ENCODE measurements around the gene DAPK1.

DAPK1 gene

GRCh38 chr9:87579781-87580541 is 82.3 kb downstream of the DAPK1 start:
- DNase-seq (ENCODE audit: insufficient read length, low spot score) (no peak), FAIRE-seq (no peak)
- TF ChIP-seq POLR2AphosphoS5 (IDR thresholded peaks at IDR 0.05; ENCODE audit: low read depth, low read length), result no peak
- peak; percentile 29; the same call in 1 of the 2 replicates for TF ChIP-seq SPI1 (IDR thresholded peaks at IDR 0.05; ENCODE audit: low read depth, low read length)
- TF ChIP-seq POLR2A (IDR thresholded peaks at IDR 0.05; ENCODE audit: low read depth, low read length), result no peak

DNA sequence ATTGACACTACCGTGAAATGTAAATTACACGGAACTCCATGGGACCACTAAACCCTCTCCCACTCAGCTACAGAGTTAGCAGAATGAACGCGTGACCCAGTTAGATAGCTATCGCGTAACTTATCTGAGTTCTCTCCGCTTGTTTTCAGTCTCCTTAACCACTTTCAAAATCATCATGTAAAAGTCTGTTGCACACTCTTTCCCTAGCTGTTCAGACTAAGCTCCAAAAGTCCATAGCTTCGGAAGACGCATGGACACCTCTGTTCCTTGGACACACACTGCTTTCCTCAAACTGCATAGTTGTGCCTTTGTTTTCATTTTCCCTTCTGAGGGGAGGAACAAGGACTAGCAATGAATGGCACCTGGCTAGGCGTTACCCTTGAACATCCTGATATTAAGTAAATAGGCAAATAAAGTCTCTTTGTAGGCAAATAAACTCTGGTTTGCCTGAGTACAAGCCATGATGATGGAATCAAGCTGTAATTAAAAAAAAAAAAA is 83.3 kb downstream of the DAPK1 start:
- TF ChIP-seq POLR2AphosphoS5 (IDR thresholded peaks at IDR 0.05; ENCODE audit: low read depth, low read length) (no peak), PAX5 (IDR thresholded peaks at IDR 0.05; ENCODE audit: insufficient read depth, low read length, severe bottlenecking) (no peak), TAF1 (IDR thresholded peaks at IDR 0.05; ENCODE audit: low read depth, low read length) (no peak), POLR2A (IDR thresholded peaks at IDR 0.05; ENCODE audit: low read depth, low read length) (no peak), SPI1 (IDR thresholded peaks at IDR 0.05; ENCODE audit: low read depth, low read length) (no peak)
- DNase-seq (ENCODE audit: insufficient read length, low spot score) (no peak), FAIRE-seq (no peak)

- DNase-seq (ENCODE audit: insufficient read length, low spot score), result no peak
- FAIRE-seq, result no peak
- no peak for TF ChIP-seq POLR2AphosphoS5 (IDR thresholded peaks at IDR 0.05; ENCODE audit: low read depth, low read length)
- TF ChIP-seq PAX5 (IDR thresholded peaks at IDR 0.05; ENCODE audit: insufficient read depth, low read length, severe bottlenecking), result no peak
- TF ChIP-seq POLR2A (IDR thresholded peaks at IDR 0.05; ENCODE audit: low read depth, low read length), result no peak
- no peak for TF ChIP-seq POU2F2 (IDR thresholded peaks at IDR 0.05; ENCODE audit: low read depth, low read length)
- no peak for TF ChIP-seq TAF1 (IDR thresholded peaks at IDR 0.05; ENCODE audit: low read depth, low read length)
- TF ChIP-seq SPI1 (IDR thresholded peaks at IDR 0.05; ENCODE audit: low read depth, low read length), result no peak
Measured at GRCh38 chr9:87581513-87581912, 83.8 kb downstream of the DAPK1 start.

DNA sequence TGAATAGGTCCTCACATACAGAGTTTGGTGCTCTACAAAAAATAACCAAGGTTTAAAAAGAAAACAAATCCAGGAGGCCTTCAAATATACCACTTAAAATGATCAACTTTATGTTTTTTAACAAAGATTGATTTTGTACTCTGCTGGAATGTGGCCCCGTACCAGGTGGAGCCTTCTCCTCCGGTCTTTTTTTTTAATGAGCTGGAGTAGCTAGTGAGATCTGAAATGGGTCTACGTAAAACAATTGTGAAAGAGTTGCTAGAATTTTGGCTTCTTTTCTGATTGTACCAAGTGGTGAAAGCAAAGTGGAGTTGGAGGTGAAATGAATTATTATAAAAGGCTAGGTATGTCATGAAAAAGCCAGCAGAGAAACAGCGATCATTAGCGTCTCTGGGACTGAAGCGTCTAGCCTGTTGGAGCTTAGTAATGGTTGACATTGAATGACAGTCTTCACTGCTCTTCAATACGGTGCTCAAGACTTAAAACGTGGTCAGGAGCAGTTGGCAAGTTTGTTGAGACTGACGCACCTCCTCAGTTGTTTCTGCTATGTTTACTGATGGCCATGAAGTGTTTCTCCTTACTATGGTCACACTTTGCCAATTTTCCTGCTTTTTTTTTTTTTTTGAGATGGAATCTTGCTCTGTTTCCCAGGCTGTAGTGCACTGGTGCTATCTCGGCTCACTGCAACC is 84.4 kb downstream of the DAPK1 start:
- DNase-seq (ENCODE audit: insufficient read length, low spot score) (no peak), FAIRE-seq (no peak)
- TF ChIP-seq POLR2A (IDR thresholded peaks at IDR 0.05; ENCODE audit: low read depth, low read length), result no peak
- no peak for TF ChIP-seq TAF1 (IDR thresholded peaks at IDR 0.05; ENCODE audit: low read depth, low read length)
- TF ChIP-seq SPI1 (IDR thresholded peaks at IDR 0.05; ENCODE audit: low read depth, low read length), result no peak
- no peak for TF ChIP-seq PAX5 (IDR thresholded peaks at IDR 0.05; ENCODE audit: insufficient read depth, low read length, severe bottlenecking)
- TF ChIP-seq POU2F2 (IDR thresholded peaks at IDR 0.05; ENCODE audit: low read depth, low read length), result no peak
- no peak for TF ChIP-seq POLR2AphosphoS5 (IDR thresholded peaks at IDR 0.05; ENCODE audit: low read depth, low read length)

GRCh38 chr9:87584326-87584725 is 86.7 kb downstream of the DAPK1 start:
- TF ChIP-seq POU2F2 (IDR thresholded peaks at IDR 0.05; ENCODE audit: low read depth, low read length) (no peak), POLR2A (IDR thresholded peaks at IDR 0.05; ENCODE audit: low read depth, low read length) (no peak), PAX5 (IDR thresholded peaks at IDR 0.05; ENCODE audit: insufficient read depth, low read length, severe bottlenecking) (no peak), TAF1 (IDR thresholded peaks at IDR 0.05; ENCODE audit: low read depth, low read length) (no peak), POLR2AphosphoS5 (IDR thresholded peaks at IDR 0.05; ENCODE audit: low read depth, low read length) (no peak), SPI1 (IDR thresholded peaks at IDR 0.05; ENCODE audit: low read depth, low read length) (no peak)

DNA sequence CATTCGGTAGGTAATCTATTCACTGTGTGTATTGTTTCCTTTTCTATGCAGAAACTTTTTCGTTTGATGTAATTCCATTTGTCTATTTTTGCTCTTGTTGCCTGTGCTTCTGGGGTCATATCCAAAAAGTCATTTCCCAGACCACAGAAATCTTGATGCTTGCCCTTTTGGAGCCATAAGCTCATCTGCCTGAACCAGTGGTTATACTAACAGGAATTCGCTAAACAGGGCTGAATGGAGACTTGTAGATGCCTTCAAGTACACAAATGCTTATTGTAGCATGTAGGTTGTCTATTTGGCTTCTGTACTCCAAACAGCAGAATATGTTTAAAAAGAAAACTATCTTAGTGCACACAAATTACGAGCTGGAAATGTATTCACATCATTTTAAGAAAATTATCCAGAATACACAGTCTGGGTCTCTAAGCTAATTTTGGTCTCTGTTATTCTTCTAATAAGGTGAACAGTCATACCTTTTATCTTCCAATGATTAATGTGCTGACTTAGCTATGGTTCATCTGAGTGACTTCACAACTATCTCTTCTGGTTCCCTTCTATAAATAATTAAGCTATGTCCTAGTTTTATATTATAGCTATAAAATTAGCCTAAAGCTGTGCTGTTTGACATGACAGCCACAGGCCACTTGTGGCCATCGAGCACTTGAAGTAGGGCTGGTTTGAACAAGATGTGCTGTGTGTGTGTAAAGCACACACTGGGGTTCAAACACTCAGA is 87.6 kb downstream of the DAPK1 start:
- TF ChIP-seq POLR2AphosphoS5 (IDR thresholded peaks at IDR 0.05; ENCODE audit: low read depth, low read length), result no peak
- TF ChIP-seq POLR2A (IDR thresholded peaks at IDR 0.05; ENCODE audit: low read depth, low read length), result no peak
- TF ChIP-seq SPI1 (IDR thresholded peaks at IDR 0.05; ENCODE audit: low read depth, low read length), result no peak
- no peak for TF ChIP-seq PAX5 (IDR thresholded peaks at IDR 0.05; ENCODE audit: insufficient read depth, low read length, severe bottlenecking)
- no peak for FAIRE-seq

More at GRCh38 chr9:87584326-87584725, 86.7 kb downstream of the DAPK1 start:
- FAIRE-seq (no peak), DNase-seq (ENCODE audit: insufficient read length, low spot score) (no peak)

DNA sequence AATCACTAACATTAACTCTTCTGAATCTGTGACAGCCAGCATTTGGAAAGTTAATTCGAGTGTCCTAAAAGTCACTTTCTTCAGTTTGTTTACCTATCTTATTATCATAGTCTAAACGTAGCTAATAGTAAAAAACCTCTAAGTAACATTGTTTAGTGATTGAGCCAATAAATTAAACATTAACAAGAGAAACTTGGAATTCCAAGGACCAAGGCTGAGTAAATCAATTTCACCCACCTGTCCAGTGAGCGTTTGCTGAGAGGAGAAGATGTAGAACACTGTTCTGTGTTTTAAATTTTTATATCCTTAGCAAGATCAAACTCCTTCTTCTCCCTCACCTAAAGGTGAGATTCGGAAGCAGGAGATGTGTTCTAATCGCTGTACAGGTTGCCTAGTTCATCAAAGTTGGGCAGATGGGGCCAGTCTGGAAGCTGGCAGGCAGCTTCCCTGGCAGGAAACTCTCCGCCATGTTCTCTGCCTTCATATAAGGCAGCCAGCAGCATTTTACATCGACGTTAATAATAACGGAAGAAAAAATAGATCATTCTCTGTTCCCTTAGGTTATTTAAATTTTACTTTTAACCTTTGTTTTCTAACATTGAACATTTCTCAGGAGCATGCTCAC is 89.2 kb downstream of the DAPK1 start:
- no peak for FAIRE-seq
- no peak for DNase-seq (ENCODE audit: insufficient read length, low spot score)

More for the DNA sequence above, 87.6 kb downstream of the DAPK1 start:
- no peak for DNase-seq (ENCODE audit: insufficient read length, low spot score)

DNA sequence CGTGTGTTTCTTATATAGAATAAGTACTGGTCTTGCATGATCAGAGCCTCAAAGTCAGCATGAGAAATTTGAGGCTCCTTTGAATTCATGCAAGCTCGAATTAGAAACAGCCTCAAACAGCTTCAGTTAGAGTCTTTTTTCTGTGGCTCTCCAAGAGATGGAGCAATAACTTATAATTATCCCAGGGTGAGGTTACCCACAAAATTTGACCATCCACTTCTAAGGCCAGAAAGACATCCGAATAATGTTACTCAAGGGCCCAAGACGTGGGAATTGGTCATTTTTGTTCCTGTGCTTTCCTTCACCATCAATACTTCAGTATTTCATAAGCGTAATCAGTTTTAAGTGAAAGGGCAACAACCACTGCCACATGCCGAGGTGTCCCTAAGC is 89.7 kb downstream of the DAPK1 start:
- DNase-seq (ENCODE audit: insufficient read length, low spot score) (no peak), FAIRE-seq (no peak)
- TF ChIP-seq TAF1 (IDR thresholded peaks at IDR 0.05; ENCODE audit: low read depth, low read length), result no peak
- TF ChIP-seq POLR2A (IDR thresholded peaks at IDR 0.05; ENCODE audit: low read depth, low read length), result no peak
- no peak for TF ChIP-seq POU2F2 (IDR thresholded peaks at IDR 0.05; ENCODE audit: low read depth, low read length)
- TF ChIP-seq SPI1 (IDR thresholded peaks at IDR 0.05; ENCODE audit: low read depth, low read length), result no peak
- no peak for TF ChIP-seq POLR2AphosphoS5 (IDR thresholded peaks at IDR 0.05; ENCODE audit: low read depth, low read length)

More for the DNA sequence above, 89.2 kb downstream of the DAPK1 start:
- TF ChIP-seq POLR2AphosphoS5 (IDR thresholded peaks at IDR 0.05; ENCODE audit: low read depth, low read length) (no peak), POU2F2 (IDR thresholded peaks at IDR 0.05; ENCODE audit: low read depth, low read length) (no peak), SPI1 (IDR thresholded peaks at IDR 0.05; ENCODE audit: low read depth, low read length) (no peak), POLR2A (IDR thresholded peaks at IDR 0.05; ENCODE audit: low read depth, low read length) (no peak), PAX5 (IDR thresholded peaks at IDR 0.05; ENCODE audit: insufficient read depth, low read length, severe bottlenecking) (no peak), TAF1 (IDR thresholded peaks at IDR 0.05; ENCODE audit: low read depth, low read length) (no peak)

- no peak for FAIRE-seq
- DNase-seq (ENCODE audit: insufficient read length, low spot score), result no peak
- TF ChIP-seq TAF1 (IDR thresholded peaks at IDR 0.05; ENCODE audit: low read depth, low read length) (no peak), POLR2AphosphoS5 (IDR thresholded peaks at IDR 0.05; ENCODE audit: low read depth, low read length) (no peak), POU2F2 (IDR thresholded peaks at IDR 0.05; ENCODE audit: low read depth, low read length) (no peak), PAX5 (IDR thresholded peaks at IDR 0.05; ENCODE audit: insufficient read depth, low read length, severe bottlenecking) (no peak), POLR2A (IDR thresholded peaks at IDR 0.05; ENCODE audit: low read depth, low read length) (no peak), SPI1 (IDR thresholded peaks at IDR 0.05; ENCODE audit: low read depth, low read length) (no peak)
Measured at GRCh38 chr9:87587864-87588263, 90.2 kb downstream of the DAPK1 start.

All from GM12891 (cell line).